Stimulated activated CD8-positive, alpha-beta memory T cell treated with anti-CD3 and anti-CD28 coated beads, Interleukin-2, amount 100 ng/mL, for 48 hours (primary cell): ENCODE measurements around the gene KIAA0825.

Experiments
- DNase-seq, 2 donors: peaks; one replicate each; pipeline ENCODE4 v3.0.0-alpha.2; 2020; ENCODE audit warnings: low read depth in 2 of 2

KIAA0825 gene

GRCh38 chr5:94431696-94432095 lies 186.7 kb downstream of the KIAA0825 start:
- no peak for DNase-seq

- no peak for DNase-seq
Measured at GRCh38 chr5:94429566-94429965, 188.8 kb downstream of the KIAA0825 start.

GRCh38 chr5:94425396-94425795 lies 193.0 kb downstream of the KIAA0825 start:
- no peak for DNase-seq

- DNase-seq = no peak
Measured at GRCh38 chr5:94423411-94423810, 195.0 kb downstream of the KIAA0825 start.

- DNase-seq = no peak
Measured at GRCh38 chr5:94422812-94423211, 195.6 kb downstream of the KIAA0825 start.

GRCh38 chr5:94420885-94421284 lies 197.5 kb downstream of the KIAA0825 start:
- no peak for DNase-seq

GRCh38 chr5:94415798-94416197 lies 202.6 kb downstream of the KIAA0825 start:
- DNase-seq = no peak

GRCh38 chr5:94409440-94409839 lies 209.0 kb downstream of the KIAA0825 start:
- DNase-seq = no peak

- no peak for DNase-seq
Measured at GRCh38 chr5:94407023-94407422, 211.4 kb downstream of the KIAA0825 start.

GRCh38 chr5:94403483-94403882 lies 214.9 kb downstream of the KIAA0825 start:
- no peak for DNase-seq

- DNase-seq = no peak
Measured at GRCh38 chr5:94402096-94402495, 216.3 kb downstream of the KIAA0825 start.

- no peak for DNase-seq
Measured at GRCh38 chr5:94397508-94397907, 220.9 kb downstream of the KIAA0825 start.

GRCh38 chr5:94396687-94397086 lies 221.7 kb downstream of the KIAA0825 start:
- no peak for DNase-seq

GRCh38 chr5:94395468-94395867 lies 222.9 kb downstream of the KIAA0825 start:
- DNase-seq = no peak

- DNase-seq = no peak
Measured at GRCh38 chr5:94391996-94392395, 226.4 kb downstream of the KIAA0825 start.

GRCh38 chr5:94389515-94389899 lies 228.9 kb downstream of the KIAA0825 start:
- DNase-seq = no peak

GRCh38 chr5:94388773-94389514 lies 229.5 kb downstream of the KIAA0825 start:
- no peak for DNase-seq

GRCh38 chr5:94385767-94386166 lies 232.6 kb downstream of the KIAA0825 start:
- DNase-seq = no peak

- DNase-seq = no peak
Measured at GRCh38 chr5:94378062-94378461, 240.3 kb downstream of the KIAA0825 start.

- DNase-seq = no peak
Measured at GRCh38 chr5:94376672-94377345, 241.6 kb downstream of the KIAA0825 start.

- no peak for DNase-seq
Measured at GRCh38 chr5:94375801-94376200, 242.6 kb downstream of the KIAA0825 start.

GRCh38 chr5:94374336-94374735 lies 244.1 kb downstream of the KIAA0825 start:
- DNase-seq = no peak

GRCh38 chr5:94367900-94368299 lies 250.5 kb downstream of the KIAA0825 start:
- DNase-seq = no peak
